Activated CD4-positive, CD25-positive, alpha-beta regulatory T cell treated with anti-CD3 and anti-CD28 coated beads, Interleukin-2, amount 50 U/mL, for 16 hours (primary cell): ENCODE measurements around the gene TRPC4.

Experiments used
- DNase-seq: peaks from one replicate; pipeline ENCODE4 v3.0.0-alpha.2; 2020; ENCODE audit warnings: low read depth, low spot score

Gene TRPC4

DNA sequence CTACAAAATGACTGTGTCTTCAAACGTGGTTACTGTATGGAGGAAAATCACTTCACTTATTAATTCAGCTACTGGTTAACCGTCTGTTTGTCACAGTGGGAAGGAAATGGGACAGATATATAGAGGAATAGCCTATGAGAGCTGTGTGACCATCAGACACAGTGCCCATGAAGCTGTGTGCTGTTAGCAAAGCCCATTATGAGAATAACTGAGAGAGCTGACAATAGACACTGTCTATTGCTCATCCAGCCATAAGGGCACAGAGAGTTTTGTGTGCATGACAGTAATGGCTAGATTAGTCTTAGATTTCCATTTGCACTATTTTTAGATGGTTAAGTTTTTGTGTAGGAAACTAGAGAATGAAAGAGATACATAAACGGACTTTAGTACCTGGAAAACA, 206.9 kb downstream of the TRPC4 start:
- DNase-seq: no peak

DNA sequence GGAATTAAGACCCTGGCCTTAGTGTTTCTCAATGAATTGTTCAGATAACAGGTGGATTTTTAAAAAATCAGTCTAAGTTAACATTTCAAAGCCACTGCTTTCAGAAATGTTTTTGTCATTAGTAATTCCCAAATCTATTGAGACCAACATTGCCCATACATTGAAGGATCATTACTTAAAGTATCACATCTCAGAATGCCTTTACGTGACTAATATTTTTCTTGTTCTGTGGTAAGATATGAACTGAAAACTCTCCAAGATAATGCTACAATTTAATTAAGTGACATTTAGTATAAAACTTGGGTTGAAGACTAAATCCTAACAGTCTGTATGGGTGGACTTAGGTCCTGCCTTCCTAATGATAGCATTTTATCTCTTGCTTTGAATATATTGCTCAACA, 211.6 kb downstream of the TRPC4 start:
- no peak for DNase-seq

DNA sequence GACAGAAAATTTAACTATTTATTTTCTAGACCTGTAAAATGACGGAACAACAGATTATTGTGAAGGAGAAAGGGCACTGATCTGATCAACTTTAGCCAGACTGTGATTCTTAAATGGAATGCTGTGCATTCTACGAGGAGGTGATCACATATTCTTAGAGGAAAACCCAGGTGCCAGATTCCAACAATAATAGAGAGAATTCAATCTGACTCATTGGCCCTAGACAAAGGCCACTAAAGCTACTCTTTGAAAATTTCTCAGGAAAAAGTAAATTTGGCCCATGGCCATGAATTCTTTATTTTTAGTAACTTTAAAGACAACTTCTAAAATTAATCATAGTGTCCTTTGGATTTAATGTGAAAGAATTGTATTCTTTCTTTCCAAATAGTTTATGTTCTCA, 212.4 kb downstream of the TRPC4 start:
- DNase-seq: no peak

GRCh38 chr13:37656247-37656940, 213.2 kb downstream of the TRPC4 start:
- DNase-seq: no peak

DNA sequence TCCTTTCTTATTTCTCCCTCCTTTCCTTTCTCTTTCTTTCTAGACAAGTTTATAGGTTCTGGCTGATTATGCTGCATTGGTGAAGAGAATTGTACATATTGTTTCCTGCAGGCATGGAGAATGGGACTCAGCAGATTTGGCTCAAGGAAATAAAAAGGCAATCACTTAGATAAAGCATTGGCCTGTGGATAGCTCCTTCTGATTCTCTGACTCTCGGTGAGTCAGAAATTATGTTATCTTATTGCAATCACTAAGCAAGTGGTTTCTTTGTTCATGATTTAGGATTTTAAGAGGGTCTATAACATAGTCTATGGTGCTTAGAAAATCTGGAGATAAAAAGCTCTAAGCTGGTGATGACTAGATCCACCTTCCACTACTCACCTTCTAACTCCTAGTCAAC, 217.0 kb downstream of the TRPC4 start:
- DNase-seq: no peak

DNA sequence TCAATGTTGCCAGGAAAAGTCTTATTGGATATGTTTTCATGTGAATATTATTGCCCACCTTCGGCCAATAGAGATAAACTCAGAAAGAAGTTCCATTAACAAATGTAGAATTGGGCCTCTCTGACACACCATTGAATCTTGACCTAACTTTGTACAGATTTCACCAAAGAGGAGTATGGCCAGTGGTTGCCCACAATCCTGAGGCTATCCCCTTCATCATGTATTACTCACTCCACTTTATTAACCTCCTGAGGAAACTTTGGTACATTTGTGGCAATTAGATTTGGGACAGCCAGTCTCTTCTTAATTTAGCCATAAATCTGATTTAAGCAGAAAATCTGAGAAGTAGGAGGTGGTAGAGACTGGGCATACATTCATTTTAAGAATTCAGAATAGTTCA, 217.7 kb downstream of the TRPC4 start:
- DNase-seq: no peak

- DNase-seq: no peak
Observed at GRCh38 chr13:37648609-37649008, 221.0 kb downstream of the TRPC4 start.

GRCh38 chr13:37647031-37647650, 222.4 kb downstream of the TRPC4 start:
- DNase-seq: no peak

DNA sequence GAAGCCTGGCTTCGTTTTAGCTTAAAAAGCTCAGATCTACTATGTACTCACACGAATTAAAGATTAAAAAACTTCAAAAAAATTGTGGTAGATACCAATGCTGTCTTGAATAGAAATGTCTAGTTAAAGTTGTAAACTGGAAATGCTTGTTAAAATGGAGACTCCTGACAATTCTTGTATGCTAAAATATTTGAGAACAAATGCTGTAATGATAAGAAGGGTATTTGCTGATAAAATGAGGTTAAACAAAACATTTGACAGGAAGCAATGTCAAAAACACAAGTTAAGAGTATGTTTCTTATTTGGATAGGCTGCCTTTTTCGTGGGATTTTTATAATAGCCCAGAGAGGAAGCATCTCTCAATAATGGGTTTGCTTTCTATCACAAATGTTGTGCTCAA, 223.0 kb downstream of the TRPC4 start:
- DNase-seq: no peak

DNA sequence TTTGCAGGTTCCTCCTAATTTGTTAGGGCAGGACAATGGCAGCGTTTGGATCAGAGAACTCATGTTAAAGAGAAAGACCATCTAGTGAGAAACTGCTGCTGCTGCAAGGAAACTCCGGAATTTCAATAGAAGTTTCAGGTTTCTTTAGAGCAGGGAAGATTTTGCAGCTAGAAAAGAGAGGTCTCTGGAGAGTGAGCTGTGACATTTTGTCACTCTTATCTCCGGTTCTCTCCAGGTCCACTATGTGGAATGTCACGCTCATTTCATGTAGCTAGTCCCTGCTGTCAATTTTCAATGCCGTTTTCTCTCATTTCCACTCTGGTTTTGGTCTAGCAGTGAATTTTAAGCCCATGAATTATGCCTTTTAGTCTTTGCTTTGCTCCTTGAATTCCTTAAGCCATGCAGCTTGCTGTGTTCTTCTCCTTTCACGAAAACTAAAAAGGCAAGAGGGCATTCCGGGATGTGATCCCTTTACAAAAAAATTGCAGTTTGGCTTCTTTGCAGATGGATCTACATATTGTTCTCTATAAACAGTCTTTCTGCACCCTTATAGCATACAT, 224.3 kb downstream of the TRPC4 start:
- no peak for DNase-seq

GRCh38 chr13:37641391-37641790, 228.2 kb downstream of the TRPC4 start:
- DNase-seq: no peak

- DNase-seq: no peak
Observed at GRCh38 chr13:37640499-37640898, 229.1 kb downstream of the TRPC4 start.

DNA sequence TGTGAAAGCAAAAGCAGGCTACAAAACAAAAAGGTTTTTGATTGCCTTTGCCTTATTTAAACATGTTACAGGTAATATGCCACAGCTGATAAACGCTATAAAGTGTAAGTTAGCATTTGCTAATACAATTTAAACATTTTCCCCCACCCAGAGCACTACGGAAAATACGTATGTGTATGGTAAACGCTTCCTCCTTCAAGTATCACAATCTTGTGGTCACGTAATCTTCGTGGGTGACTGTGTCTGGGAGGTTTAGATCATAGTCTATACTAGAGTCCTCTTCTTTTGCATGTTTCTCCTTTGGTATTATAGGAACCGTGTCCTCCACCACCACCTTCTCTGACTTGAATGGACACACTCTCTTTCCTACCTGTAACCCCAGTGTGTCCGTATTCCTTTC, 232.9 kb downstream of the TRPC4 start:
- no peak for DNase-seq

DNA sequence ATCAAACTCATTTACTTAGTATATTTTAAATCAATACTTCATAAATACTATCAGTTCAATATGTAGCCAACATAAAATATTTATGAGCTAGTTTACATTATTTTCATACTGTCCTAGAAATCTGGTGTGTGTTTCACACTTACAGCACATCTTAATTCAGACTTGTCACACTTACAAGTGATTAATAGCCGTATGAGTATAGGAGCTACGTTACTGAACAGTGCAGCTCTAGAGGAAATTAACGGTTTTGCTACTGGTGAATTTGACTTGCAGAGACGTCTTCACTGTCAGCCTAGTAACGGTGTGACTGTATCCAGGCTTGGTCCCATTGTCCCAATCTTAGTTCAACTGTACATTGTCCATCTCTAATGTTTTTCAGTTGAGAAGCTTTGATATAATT, 237.3 kb downstream of the TRPC4 start:
- DNase-seq: no peak

GRCh38 chr13:37627428-37627827, 242.1 kb downstream of the TRPC4 start:
- no peak for DNase-seq

- no peak for DNase-seq
Observed at GRCh38 chr13:37621811-37622361, 247.7 kb downstream of the TRPC4 start.

DNA sequence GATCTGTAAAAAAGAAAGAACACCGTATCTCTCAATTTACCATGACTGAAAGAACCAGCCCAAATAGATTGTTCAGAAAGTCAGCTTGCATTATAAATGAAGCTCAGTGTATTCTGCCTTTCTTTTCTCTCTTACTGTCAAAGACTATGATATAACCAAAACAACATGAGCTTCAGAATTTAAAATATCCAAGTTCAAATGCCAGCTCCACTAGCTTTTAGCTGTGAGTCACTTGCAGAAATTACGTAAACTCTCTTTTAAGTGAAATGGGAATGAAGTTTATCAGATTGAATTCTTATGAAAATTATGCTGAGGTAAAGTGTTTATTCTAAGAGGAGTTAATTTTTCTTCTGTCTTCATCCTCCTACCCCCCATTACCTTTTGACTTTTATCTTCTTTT, 251.0 kb downstream of the TRPC4 start:
- no peak for DNase-seq

GRCh38 chr13:37617173-37617572, 252.4 kb downstream of the TRPC4 start:
- no peak for DNase-seq

DNA sequence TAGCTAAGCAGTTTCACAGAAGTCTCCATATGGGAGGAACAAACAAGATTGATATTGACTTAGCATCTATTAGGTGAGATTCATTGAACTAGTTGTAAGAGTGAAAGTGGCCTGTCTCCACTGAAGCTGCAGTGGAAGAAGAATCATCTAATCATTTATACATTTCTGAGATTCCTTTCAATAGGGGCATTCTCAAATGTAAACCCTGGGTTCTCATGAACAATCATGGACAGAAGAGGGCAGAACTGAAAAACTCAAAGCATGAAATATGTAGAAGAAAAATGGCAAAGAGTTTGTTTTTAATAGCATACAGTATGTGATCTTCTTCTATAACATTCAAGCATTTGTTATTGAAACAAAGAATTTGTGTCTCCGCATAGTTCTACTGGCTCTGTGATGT, 253.4 kb downstream of the TRPC4 start:
- DNase-seq: no peak

GRCh38 chr13:37615276-37615675, 254.3 kb downstream of the TRPC4 start:
- DNase-seq: no peak

DNA sequence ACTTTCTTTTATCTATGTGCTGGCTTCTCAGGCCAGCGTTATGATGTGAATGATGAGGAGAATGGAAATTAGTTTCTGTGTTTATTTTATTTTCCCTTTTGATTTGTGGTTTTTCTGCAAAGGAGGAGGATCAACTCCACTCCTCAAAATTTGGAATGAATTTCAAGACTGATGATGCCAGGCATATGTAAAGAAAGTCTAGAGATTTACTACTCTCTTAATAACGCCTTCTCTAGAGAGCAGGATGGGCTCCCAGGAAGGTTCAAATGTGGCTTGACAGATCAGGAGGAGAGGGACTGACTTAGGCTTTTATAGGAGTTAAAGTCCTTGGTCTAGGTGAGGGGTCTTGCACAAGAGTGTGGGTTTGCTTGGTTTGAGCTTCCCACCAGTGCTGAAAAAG, 255.9 kb downstream of the TRPC4 start:
- DNase-seq: no peak

DNA sequence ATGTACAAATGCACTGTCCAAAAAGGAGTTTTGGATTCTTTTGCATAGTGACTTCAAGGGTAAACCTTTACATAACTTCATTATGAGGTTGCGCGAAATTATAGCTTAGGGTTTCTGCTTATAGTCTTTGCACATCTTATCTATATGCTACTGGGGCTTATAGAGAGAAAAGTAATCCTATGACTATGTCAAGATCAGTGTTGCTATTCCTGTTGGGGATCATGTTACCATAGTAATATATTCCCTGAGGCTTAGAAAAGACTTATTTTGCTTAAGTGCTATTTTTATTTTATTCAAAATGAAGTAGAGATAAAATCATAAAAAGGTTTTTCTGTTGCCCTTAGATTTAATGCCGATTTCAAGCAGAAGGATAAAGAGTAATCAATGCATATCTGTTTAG, 256.3 kb downstream of the TRPC4 start:
- DNase-seq: no peak

GRCh38 chr13:37608750-37609339, 260.7 kb downstream of the TRPC4 start:
- no peak for DNase-seq
